ENCODE data around the gene LLCFC1.

DNA sequence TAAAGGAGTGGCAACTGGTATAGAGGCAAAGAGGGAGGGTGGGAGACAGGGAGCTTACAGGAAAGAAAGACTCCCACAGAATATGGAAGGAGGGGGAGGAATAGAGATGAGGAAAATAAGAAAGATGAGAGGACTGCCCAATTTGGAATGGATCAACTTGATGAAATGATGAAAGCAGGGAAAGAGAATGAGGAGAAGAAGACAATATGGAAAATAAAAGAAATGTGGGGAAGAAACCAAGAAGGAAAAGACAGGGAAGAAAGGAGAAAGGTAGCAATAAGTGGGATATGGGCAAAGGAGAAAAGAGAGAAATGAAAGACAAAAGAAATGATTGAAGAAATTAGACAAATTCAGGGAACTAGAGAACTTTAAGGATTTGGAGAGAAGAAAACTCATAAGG is 19.9 kb downstream of the LLCFC1 start:
- no peak for TF ChIP-seq SP1 (CRISPR knock-in tag; conservative IDR thresholded peaks at IDR 0.05)
- TF ChIP-seq, protein P1, sequence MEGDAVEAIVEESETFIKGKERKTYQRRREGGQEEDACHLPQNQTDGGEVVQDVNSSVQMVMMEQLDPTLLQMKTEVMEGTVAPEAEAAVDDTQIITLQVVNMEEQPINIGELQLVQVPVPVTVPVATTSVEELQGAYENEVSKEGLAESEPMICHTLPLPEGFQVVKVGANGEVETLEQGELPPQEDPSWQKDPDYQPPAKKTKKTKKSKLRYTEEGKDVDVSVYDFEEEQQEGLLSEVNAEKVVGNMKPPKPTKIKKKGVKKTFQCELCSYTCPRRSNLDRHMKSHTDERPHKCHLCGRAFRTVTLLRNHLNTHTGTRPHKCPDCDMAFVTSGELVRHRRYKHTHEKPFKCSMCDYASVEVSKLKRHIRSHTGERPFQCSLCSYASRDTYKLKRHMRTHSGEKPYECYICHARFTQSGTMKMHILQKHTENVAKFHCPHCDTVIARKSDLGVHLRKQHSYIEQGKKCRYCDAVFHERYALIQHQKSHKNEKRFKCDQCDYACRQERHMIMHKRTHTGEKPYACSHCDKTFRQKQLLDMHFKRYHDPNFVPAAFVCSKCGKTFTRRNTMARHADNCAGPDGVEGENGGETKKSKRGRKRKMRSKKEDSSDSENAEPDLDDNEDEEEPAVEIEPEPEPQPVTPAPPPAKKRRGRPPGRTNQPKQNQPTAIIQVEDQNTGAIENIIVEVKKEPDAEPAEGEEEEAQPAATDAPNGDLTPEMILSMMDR (IDR thresholded peaks at IDR 0.05) = no peak
- no peak for TF ChIP-seq JUN (CRISPR knock-in tag; IDR thresholded peaks at IDR 0.05)
